PC-9 (cell line): ENCODE measurements around the gene LRRC70. TPM values are rescaled to one million over a fixed set of nuclear protein-coding genes. Genes with fewer than 3 reads are reported as not detected.

Source experiments
- BruUV-seq: library from RNA; stranded (reverse); fragments of 400-500 nt; replicated peaks from 2 replicates; lab custom pipeline; 2021; lab: Mats Ljungman, UMichigan
- CTCF ChIA-PET: fragments of 300-600 bp; sonication (Branson Sonifier 250); formaldehyde crosslinking; loops from one replicate; lab custom pipeline; 2022; ENCODE audit warnings: antibody characterized with exemption; lab: Charles Lee
- POLR2A ChIA-PET: fragments of 300-600 bp; sonication (Branson Sonifier 250); formaldehyde crosslinking; loops from one replicate; lab custom pipeline; 2022; ENCODE audit warnings: antibody characterized with exemption; ENCODE audit not compliant: unreplicated experiment; lab: Charles Lee
- DNase-seq, 2 experiments: peaks; one replicate each; pipeline versions ENCODE4 v3.0.0 to v3.0.0-alpha.2; 2015 to 2022; ENCODE audit warnings: mixed read lengths in 1 of 2
- H2AFZ ChIP-seq: fragments of 200-600 bp; sonication (generic); 2 replicates; pipeline ENCODE4 v1.8.1; 2017; ENCODE audit warnings: antibody characterized with exemption
- H3F3A ChIP-seq: fragments of 200-600 bp; sonication (generic); 2 replicates; pipeline ENCODE4 v1.8.1; 2017; ENCODE audit warnings: antibody characterized with exemption, mild to moderate bottlenecking, low read depth; ENCODE audit not compliant: insufficient read depth
- H3K27ac ChIP-seq: fragments of 200-600 bp; sonication (generic); 2 replicates; pipeline ENCODE4 v1.6.1; 2016; ENCODE audit warnings: mixed run types
- H3K27me3 ChIP-seq: fragments of 200-600 bp; sonication (generic); 2 replicates; pipeline ENCODE4 v1.6.1; 2016; ENCODE audit warnings: low read depth, mixed run types; ENCODE audit not compliant: insufficient read depth
- H3K36me3 ChIP-seq: fragments of 200-600 bp; sonication (generic); 2 replicates; pipeline ENCODE4 v1.6.1; 2016; ENCODE audit warnings: low read depth, mixed run types
- H3K4me1 ChIP-seq: fragments of 200-600 bp; sonication (generic); replicated peaks from 2 replicates; pipeline ENCODE4 v1.6.1; 2016; ENCODE audit warnings: mixed run types; ENCODE audit not compliant: insufficient read depth
- H3K4me2 ChIP-seq: fragments of 200-600 bp; sonication (generic); 2 replicates; pipeline ENCODE4 v1.6.1; 2017; ENCODE audit warnings: mixed run types
- H3K4me3 ChIP-seq: fragments of 200-600 bp; sonication (generic); 2 replicates; pipeline ENCODE4 v1.6.1; 2016; ENCODE audit warnings: mixed run types
- H3K79me2 ChIP-seq: fragments of 200-600 bp; sonication (generic); 2 replicates; pipeline ENCODE4 v1.6.1; 2017; ENCODE audit warnings: low read depth, mixed run types
- H3K9me2 ChIP-seq: fragments of 200-600 bp; sonication (generic); 2 replicates; pipeline ENCODE4 v1.8.1; 2017; ENCODE audit warnings: mild to moderate bottlenecking; ENCODE audit not compliant: insufficient read depth
- H3K9me3 ChIP-seq: fragments of 200-600 bp; sonication (generic); 2 replicates; pipeline ENCODE4 v1.8.1; 2016; ENCODE audit warnings: low read depth; ENCODE audit not compliant: insufficient read depth
- H4K20me1 ChIP-seq: fragments of 200-600 bp; sonication (generic); 2 replicates; pipeline ENCODE4 v1.8.1; 2017; ENCODE audit not compliant: insufficient read depth
- CTCF ChIP-seq: fragments of 200-600 bp; sonication (generic); conservative IDR thresholded peaks from 2 replicates; pipeline ENCODE4 v1.6.1; 2017; ENCODE audit warnings: mixed run types, antibody characterized with exemption, mild to moderate bottlenecking, moderate library complexity
- EZH2 ChIP-seq: fragments of 200-600 bp; sonication (generic); IDR thresholded peaks from 2 replicates; pipeline ENCODE4 v1.8.0; 2017; ENCODE audit warnings: antibody characterized with exemption, low read depth
- intact Hi-C: fragments of 100-400 bp; cut with micrococcal nuclease; formaldehyde crosslinking; loops from one replicate; pipeline ENCODE4 v1.10.0; 2022; ENCODE audit not compliant: unreplicated experiment
- total RNA-seq: library from RNA; stranded (reverse); gene quantifications from 2 replicates; pipeline ENCODE4 v1.2.3, GENCODE V29; 2021

Gene LRRC70
- total RNA-seq, 1 experiment from 2014 or later, result 1.1 TPM

GRCh38 chr5:62536232-62536631, 42.4 kb upstream of the LRRC70 start:
- no peak overlapping the region for H3K4me3 ChIP-seq
- CTCF ChIA-PET, result no interaction called here
- H3K4me1 ChIP-seq, result no peaks in the 10 kb centered on the region
- H3K9me3 ChIP-seq, result peaks cover 5% of the 10 kb centered on the region; the same call in 1 of the 2 replicates
- intact Hi-C loops, result no loop called here
- no peaks in the 10 kb centered on the region for H4K20me1 ChIP-seq
- no peaks in the 10 kb centered on the region for H3K79me2 ChIP-seq
- H3K27me3 ChIP-seq, result no peaks in the 10 kb centered on the region
- H2AFZ ChIP-seq, result no peak overlapping the region
- no peak for TF ChIP-seq EZH2
- TF ChIP-seq CTCF, result no peak
- no peaks in the 10 kb centered on the region for H3K9me2 ChIP-seq
- POLR2A ChIA-PET, result no interaction called here
- no peaks in the 10 kb centered on the region; the same call in 1 of the 2 replicates for H3K36me3 ChIP-seq
- no peak for DNase-seq
- H3F3A ChIP-seq, result 0 out of 2 replicates have a peak, but pooled peaks cover 4% of the 10 kb centered on the region
- H3K27ac ChIP-seq, result no peak overlapping the region
- H3K4me2 ChIP-seq, result no peak overlapping the region
- BruUV-seq, result no TSS peak

GRCh38 chr5:62536783-62537182, 41.8 kb upstream of the LRRC70 start:
- H3K4me3 ChIP-seq, result no peak overlapping the region
- H3K4me1 ChIP-seq, result no peaks in the 10 kb centered on the region
- no TSS peak for BruUV-seq
- H3K4me2 ChIP-seq, result no peak overlapping the region
- no peaks in the 10 kb centered on the region for H3K79me2 ChIP-seq
- H3K9me2 ChIP-seq, result no peaks in the 10 kb centered on the region
- CTCF ChIA-PET, result no interaction called here
- intact Hi-C loops, result no loop called here
- 0 out of 2 replicates have a peak, but pooled peaks cover 4% of the 10 kb centered on the region for H3F3A ChIP-seq
- peaks cover 5% of the 10 kb centered on the region; the same call in 1 of the 2 replicates for H3K9me3 ChIP-seq
- TF ChIP-seq CTCF, result no peak
- TF ChIP-seq EZH2, result no peak
- H3K27ac ChIP-seq, result no peak overlapping the region
- DNase-seq, result no peak
- no peak overlapping the region for H2AFZ ChIP-seq
- no peaks in the 10 kb centered on the region; the same call in 1 of the 2 replicates for H3K36me3 ChIP-seq
- POLR2A ChIA-PET, result no interaction called here
- H4K20me1 ChIP-seq, result no peaks in the 10 kb centered on the region
- H3K27me3 ChIP-seq, result no peaks in the 10 kb centered on the region

DNA sequence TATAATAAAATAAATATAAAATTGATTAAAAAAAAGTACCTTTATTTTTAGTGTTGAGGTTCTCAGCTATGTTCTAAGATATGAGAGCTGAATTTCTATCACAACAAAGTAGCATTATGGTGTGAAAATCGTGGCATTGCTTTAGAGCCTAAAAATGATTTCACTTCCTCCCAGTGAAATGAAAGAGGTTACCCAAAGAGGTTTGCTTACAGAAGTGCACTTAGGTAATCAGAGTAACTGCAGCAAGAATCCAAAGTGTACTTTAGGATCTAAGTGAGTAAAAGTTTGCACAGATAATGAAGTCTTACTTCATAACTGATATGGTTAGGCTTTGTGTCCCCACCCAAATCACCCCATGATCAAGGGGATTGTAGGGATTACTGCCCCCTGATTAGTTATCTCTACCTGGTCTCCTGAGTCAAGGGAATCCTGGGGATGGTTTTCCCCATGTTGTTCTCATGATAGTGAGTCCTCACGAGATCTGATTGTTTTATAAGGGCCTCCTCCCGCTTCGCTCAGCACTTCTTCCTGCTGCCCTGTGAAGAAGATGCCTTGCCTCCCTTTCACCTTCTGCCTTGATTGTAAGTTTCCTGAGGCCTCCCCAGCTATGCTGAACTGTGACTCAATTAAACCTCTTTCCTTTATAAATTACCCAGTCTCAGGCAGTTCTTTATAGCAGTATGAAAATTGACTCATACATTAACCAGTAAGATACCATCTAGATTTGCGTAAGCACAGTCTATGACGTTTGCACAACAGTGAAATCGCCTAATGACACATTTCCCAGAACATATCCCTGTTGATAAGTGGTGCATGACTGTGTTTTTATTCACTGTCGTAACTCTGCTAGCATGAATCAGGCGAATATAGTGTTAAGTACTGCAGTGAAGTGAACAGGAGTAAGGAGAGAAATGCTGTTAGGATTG, 40.3 kb upstream of the LRRC70 start:
- H3K36me3 ChIP-seq, result no peaks in the 10 kb centered on the region; the same call in none of the 2 replicates
- ChIA-PET POLR2A (no interaction called here), CTCF (no interaction called here)
- TF ChIP-seq CTCF, result no peak
- no peak for TF ChIP-seq EZH2
- intact Hi-C loops, result no loop called here
- no peaks in the 10 kb centered on the region for H3K9me2 ChIP-seq
- no peak overlapping the region for H3K27ac ChIP-seq
- no peaks in the 10 kb centered on the region for H3K79me2 ChIP-seq
- 0 out of 2 replicates have a peak, but pooled peaks cover 4% of the 10 kb centered on the region for H3F3A ChIP-seq
- no peak overlapping the region for H3K4me2 ChIP-seq
- H3K27me3 ChIP-seq, result no peaks in the 10 kb centered on the region
- H2AFZ ChIP-seq, result no peak overlapping the region
- no peak overlapping the region for H3K4me3 ChIP-seq
- BruUV-seq, result no TSS peak
- no peaks in the 10 kb centered on the region for H3K4me1 ChIP-seq
- H4K20me1 ChIP-seq, result no peaks in the 10 kb centered on the region
- H3K9me3 ChIP-seq, result peaks cover 5% of the 10 kb centered on the region; the same call in 1 of the 2 replicates
- peak in 1 of 2 experiments; percentile 58 for DNase-seq
